Memory B cell (primary cell): ENCODE results near the gene RAF1.
"Not testable (repeated sequence)": the region's sequence is repeated elsewhere in the genome, so short reads cannot be mapped to it uniquely, and the experiment has no call there.

Experiments
- ATAC-seq: fragments of 150-1000 bp; cut with Tn5 transposase; 2 replicates; pipeline ENCODE4 v1.10.0; 2021; ENCODE audit warnings: low read depth, mild to moderate bottlenecking, moderate library complexity
- DNase-seq, 2 donors: peaks; one replicate each; pipeline ENCODE4 v3.0.0; 2022; ENCODE audit warnings: low spot score in 2 of 2
- H3K27ac Mint-ChIP-seq: one replicate; pipeline ENCODE4 v1.8.0; 2022; ENCODE audit warnings: mild to moderate bottlenecking, moderate library complexity, mixed read lengths
- H3K27me3 Mint-ChIP-seq: one replicate; pipeline ENCODE4 v1.8.0; 2022; ENCODE audit warnings: mixed read lengths
- H3K36me3 Mint-ChIP-seq: one replicate; pipeline ENCODE4 v1.8.0; 2022; ENCODE audit warnings: mild to moderate bottlenecking, mixed read lengths
- H3K4me1 Mint-ChIP-seq: one replicate; pipeline ENCODE4 v1.8.0; 2022; ENCODE audit warnings: mixed read lengths
- H3K4me3 Mint-ChIP-seq: one replicate; pipeline ENCODE4 v1.8.0; 2022; ENCODE audit warnings: mild to moderate bottlenecking, moderate library complexity, mixed read lengths
- H3K9me3 Mint-ChIP-seq: one replicate; pipeline ENCODE4 v1.8.0; 2022; ENCODE audit warnings: mixed read lengths

Gene RAF1

DNA sequence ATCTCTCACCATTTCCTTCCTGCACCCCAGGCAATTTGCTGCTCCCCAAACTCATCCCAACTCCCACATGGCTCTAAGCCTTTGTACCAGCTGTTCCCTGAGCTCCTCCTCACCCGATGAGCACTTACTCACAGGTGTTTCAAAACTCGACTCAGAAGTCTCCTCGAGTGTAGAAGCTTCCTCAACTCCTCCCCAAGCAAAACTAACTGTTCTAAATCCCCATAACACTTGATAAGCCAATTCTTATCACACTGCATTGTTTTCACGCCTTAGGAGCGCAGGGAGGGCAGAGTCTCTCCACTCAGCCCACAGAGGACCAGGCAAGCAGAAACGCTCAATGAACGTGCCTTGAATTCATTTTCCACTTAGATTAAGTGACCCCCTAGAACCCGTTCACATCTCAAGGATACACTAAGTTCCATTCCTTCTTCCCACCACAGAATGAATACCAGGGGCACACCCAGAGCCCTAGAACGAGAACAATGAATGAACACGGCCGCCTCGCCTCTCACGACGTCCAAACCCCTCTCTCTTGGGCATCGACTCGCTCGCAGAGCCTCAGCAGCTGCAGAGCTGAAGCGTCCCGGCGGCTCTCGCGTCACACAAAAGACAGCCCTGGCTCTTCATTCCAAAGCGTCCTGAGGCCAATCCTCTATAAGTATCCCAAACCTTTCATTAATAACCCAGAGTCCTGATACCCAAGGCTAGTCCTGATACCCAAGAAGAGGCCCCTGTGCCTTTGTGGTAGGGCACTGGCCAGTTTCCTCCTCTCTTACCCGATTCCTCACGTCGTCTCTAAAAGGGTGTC is 1.1 kb downstream of the RAF1 start:
- H3K36me3 Mint-ChIP-seq, result no peaks in the 10 kb centered on the region
- ATAC-seq (no peak), DNase-seq (peak; percentile 8 to 16)
- no peaks in the 10 kb centered on the region for H3K9me3 Mint-ChIP-seq
- no peaks in the 10 kb centered on the region for H3K27me3 Mint-ChIP-seq
- peak overlapping the region; percentile 98 for H3K27ac Mint-ChIP-seq
- peaks cover 29% of the 10 kb centered on the region for H3K4me1 Mint-ChIP-seq
- H3K4me3 Mint-ChIP-seq, result peak overlapping the region; percentile 98

DNA sequence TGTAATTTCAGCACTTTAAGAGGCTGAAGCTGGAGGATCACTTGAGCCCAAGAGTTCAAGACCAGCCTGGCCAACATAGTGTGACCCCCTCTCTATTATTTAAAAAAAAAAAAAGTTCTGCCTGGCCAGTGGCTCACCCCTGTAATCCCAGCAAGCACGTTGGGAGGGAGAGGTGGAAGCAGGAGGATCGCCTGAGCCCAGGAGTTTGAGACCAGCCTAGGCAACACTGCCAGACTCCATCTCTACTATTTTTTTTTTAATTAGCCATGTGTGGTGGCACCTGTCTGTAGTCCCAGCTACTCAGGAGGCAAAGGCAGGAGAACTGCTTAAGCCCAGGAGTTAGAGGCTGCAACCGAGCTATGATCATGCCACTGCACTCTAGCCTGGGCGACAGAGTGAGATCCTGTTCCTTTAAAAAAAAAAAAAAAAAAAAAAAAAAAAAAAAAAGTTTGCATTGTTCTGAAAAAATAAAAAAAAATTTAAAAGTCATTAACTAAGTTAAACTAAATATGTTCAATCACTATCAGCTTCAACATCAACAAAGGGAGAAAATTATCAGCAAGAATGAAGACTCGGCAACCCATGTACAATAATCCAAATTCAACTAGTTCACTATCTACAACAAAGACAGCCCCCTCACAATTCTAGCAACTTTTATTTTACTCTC is 1.9 kb downstream of the RAF1 start:
- Mint-ChIP-seq H3K4me1 (peaks cover 32% of the 10 kb centered on the region), H3K4me3 (peak overlapping the region; percentile 98), H3K36me3 (no peaks in the 10 kb centered on the region), H3K9me3 (no peaks in the 10 kb centered on the region), H3K27me3 (no peaks in the 10 kb centered on the region), H3K27ac (peak overlapping the region; percentile 98)
- DNase-seq, result no peak
- ATAC-seq, result no peak

DNA sequence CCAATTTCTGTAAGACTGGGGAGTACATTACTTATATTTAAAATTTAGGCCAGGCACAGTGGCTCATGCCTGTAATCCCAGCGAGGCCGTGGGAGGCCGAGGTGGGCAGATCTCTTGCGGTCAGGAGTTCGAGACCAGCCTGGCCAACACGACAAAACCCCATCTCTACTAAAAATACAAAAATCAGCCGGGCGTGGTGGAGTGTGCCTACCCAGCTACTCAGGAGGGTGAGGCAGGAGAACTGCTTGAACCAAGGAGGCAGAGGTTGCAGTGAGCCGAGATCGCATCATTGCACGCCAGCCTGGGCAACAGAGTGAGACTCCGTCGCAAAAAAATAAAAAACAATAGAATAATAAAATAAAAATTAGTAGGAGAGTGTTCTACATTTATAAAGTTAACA is 2.5 kb downstream of the RAF1 start:
- not testable (repeated sequence) for H3K27me3 Mint-ChIP-seq, H3K36me3 Mint-ChIP-seq, DNase-seq, ATAC-seq, H3K9me3 Mint-ChIP-seq
- Mint-ChIP-seq H3K4me1 (peaks cover 39% of the 10 kb centered on the region), H3K4me3 (peak overlapping the region; percentile 50), H3K27ac (peak overlapping the region; percentile 41)

DNA sequence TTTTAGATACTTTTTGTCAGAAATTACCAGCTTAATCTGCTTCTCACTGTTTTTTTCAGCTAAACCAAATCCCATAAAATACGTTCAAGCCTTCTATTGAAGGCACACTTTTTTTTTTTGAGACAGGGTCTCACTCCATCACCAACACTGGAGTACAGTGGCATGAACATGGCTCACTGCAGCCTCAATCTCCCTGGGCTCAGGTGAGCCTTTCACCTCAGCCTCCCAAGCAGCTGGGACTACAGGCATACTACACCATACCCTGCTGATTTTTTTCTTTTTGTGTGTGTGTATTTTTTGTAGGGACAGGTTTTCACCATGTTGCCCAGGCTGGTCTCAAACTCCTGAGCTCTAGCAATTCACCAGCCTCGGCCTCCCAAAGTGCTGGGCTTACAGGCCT is 3.7 kb downstream of the RAF1 start:
- Mint-ChIP-seq H3K27ac (no peak overlapping the region), H3K4me3 (no peak overlapping the region), H3K4me1 (peaks cover 48% of the 10 kb centered on the region), H3K36me3 (peaks cover 6% of the 10 kb centered on the region), H3K27me3 (no peaks in the 10 kb centered on the region), H3K9me3 (no peaks in the 10 kb centered on the region)
- ATAC-seq (no peak), DNase-seq (no peak)

DNA sequence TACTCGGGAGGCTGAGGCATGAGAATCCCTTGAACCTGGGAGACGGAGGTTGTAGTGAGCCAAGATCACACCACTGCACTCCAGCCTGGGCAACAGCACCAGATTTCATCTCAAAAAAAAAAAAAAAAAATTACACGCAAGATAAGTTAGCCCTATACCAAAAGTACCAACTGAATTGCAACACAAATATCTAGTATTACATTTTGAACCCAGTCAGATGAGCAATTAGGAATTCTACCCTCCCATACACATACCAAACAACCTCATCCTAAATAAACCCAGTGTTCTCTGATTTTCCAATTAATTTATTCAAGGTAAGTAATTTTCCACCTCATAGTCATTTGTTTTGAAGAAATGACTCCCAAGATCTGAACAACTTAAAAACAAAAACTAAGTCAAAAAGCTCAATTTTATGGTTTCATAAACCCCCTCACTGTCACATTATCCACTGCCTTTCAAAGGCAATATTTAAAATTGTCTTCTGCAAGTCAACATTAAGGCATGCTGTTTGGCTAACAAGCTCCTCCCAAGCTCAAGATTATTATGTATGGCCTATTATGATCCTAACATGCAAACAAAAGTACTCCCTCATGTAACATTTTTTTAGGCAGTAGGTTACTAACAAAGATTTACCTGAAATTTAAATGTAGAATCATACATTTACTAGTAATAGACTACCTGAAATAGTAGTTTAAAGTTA is 4.5 kb downstream of the RAF1 start:
- no peaks in the 10 kb centered on the region for H3K9me3 Mint-ChIP-seq
- peaks cover 6% of the 10 kb centered on the region for H3K36me3 Mint-ChIP-seq
- no peak overlapping the region for H3K27ac Mint-ChIP-seq
- DNase-seq, result no peak
- ATAC-seq, result no peak
- H3K27me3 Mint-ChIP-seq, result no peaks in the 10 kb centered on the region
- H3K4me1 Mint-ChIP-seq, result peaks cover 48% of the 10 kb centered on the region
- H3K4me3 Mint-ChIP-seq, result no peak overlapping the region

DNA sequence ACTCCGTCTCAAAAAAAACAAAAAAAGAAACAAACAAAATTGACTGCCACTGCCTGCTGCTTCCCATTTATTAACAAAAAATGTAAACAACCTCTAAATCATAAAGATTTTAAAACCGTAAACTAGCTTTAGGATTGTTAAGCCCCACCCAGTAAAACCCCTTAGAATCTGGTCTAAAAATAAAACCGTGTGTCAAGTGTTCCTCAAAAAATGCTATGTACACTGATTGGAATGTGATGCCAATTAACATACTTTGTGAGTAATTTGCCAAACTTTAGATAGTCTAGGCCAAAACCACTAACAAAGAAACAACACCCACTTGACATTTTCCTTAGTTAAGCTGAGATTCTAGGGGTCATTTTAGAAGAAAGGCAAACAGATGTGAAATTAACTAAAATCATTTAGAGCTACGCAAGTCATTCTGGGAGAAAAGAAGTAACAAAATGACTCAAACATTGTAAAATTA is 5.3 kb downstream of the RAF1 start:
- no peak for ATAC-seq
- peaks cover 6% of the 10 kb centered on the region for H3K36me3 Mint-ChIP-seq
- H3K4me3 Mint-ChIP-seq, result no peak overlapping the region
- no peaks in the 10 kb centered on the region for H3K27me3 Mint-ChIP-seq
- H3K27ac Mint-ChIP-seq, result no peak overlapping the region
- H3K4me1 Mint-ChIP-seq, result peaks cover 48% of the 10 kb centered on the region
- no peak for DNase-seq
- H3K9me3 Mint-ChIP-seq, result no peaks in the 10 kb centered on the region

DNA sequence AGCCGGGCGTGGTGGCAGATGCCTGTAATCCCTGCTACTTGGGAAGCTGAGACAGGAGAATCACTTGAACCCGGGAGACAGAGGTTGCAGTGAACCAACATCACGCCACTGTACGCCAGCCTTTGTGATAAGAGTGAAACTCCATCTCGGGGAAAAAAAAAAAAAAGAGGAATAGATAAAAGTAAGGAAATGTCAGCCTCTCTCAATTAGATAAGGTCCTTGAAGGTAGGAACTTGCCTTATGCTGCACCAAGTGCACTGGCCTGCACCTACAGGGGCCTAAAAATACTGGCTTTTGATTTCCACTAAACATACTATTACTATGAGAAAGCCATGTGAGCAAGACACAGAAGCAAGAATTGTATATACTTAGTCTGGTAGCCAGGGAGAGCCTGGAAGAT is 7.1 kb downstream of the RAF1 start:
- H3K4me1 Mint-ChIP-seq, result peaks cover 42% of the 10 kb centered on the region
- no peak overlapping the region for H3K4me3 Mint-ChIP-seq
- H3K9me3 Mint-ChIP-seq, result no peaks in the 10 kb centered on the region
- DNase-seq, result no peak
- no peaks in the 10 kb centered on the region for H3K27me3 Mint-ChIP-seq
- H3K36me3 Mint-ChIP-seq, result peaks cover 6% of the 10 kb centered on the region
- no peak overlapping the region for H3K27ac Mint-ChIP-seq
- no peak for ATAC-seq

DNA sequence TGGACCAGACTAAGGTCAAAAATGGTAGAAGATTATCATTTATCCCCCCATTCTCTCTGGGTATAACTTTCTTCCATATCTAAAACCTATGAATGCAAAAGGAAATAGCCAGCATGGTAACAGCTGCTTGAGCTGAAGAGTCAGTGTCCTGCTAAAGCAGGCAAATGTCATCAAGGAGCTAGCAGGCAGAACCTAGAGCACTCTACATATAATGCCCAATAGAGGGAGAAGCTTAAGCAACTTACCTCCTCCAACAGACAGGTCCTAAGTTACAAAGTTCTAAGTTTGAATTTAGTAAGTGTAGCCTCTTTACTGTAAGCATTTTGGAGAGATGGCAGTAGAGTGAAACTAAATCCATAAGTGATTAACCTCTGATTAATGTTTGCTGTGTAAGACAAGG is 7.7 kb downstream of the RAF1 start:
- Mint-ChIP-seq H3K27me3 (no peaks in the 10 kb centered on the region), H3K36me3 (peaks cover 7% of the 10 kb centered on the region), H3K4me3 (no peak overlapping the region), H3K4me1 (peaks cover 43% of the 10 kb centered on the region), H3K27ac (peak overlapping the region; percentile 35), H3K9me3 (no peaks in the 10 kb centered on the region)
- DNase-seq (no peak), ATAC-seq (no peak)

DNA sequence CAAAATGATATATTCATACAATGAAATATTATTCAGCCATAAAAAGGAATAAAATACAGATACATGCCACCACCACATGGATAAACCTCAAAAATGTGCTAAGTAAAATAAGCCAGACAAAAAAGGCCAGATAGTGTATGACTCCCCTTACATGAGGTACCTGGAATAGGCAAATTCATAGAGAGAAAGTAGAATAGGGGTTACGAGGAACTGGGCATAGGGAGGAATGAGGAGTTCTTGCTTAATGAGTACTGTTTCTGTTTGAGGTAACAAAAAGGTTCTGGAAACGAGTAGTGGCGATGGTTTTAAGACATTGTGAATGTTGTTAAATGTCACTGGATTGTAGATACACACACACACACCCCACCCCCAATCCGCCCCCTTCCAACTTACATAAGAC is 8.2 kb downstream of the RAF1 start:
- no peaks in the 10 kb centered on the region for H3K9me3 Mint-ChIP-seq
- H3K27ac Mint-ChIP-seq, result peak overlapping the region; percentile 35
- ATAC-seq, result no peak
- DNase-seq, result no peak
- H3K4me3 Mint-ChIP-seq, result no peak overlapping the region
- no peaks in the 10 kb centered on the region for H3K27me3 Mint-ChIP-seq
- peaks cover 46% of the 10 kb centered on the region for H3K4me1 Mint-ChIP-seq
- peaks cover 7% of the 10 kb centered on the region for H3K36me3 Mint-ChIP-seq

DNA sequence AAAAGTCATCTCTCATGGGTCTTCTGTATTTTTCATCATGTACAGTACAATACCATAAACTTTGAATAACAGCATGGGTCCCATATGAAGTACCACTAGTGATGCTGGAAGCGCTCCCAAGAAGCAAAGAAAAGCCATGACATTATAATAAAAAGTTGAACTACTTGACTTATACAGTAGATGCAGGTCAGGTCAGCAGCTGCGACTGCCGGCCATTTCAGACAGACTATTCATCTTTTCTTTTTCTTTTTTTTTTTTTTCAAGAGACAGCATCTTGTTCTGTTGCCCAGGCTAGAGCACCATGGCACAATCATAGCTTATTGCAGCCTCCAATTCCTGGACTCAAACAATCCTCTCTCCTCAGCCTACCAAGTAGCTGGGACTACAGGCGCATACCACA is 10.2 kb downstream of the RAF1 start:
- ATAC-seq, result no peak
- no peak for DNase-seq
- no peaks in the 10 kb centered on the region for H3K9me3 Mint-ChIP-seq
- no peak overlapping the region for H3K4me3 Mint-ChIP-seq
- peaks cover 48% of the 10 kb centered on the region for H3K4me1 Mint-ChIP-seq
- H3K36me3 Mint-ChIP-seq, result peaks cover 7% of the 10 kb centered on the region
- no peak overlapping the region for H3K27ac Mint-ChIP-seq
- H3K27me3 Mint-ChIP-seq, result no peaks in the 10 kb centered on the region

DNA sequence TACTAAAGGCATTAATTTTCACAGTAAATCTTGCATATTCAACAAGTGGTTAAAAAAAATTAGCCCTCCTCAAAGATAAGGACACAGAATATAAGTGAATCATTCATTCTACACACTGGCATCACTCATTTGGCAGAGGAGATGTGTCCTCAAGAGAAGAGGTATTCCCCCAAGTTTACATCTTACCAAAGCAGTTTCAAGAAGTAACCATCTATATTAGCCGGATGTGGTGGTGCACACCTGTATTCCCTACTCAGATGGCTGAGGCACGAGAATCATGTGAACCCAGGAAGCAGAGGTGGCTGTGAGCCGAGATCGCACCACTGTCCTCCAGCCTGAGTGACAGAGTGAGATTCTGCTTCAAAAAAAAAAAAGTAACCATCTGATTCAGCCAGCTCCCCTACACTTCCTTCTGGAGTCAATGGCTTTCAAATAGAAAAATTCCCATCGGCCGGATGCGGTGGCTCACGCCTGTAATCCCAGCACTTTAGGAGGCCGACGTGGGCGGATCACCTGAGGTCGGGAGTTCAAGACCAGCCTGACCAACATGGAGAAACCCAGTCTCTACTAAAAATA is 15.4 kb downstream of the RAF1 start:
- Mint-ChIP-seq H3K4me1 (peaks cover 32% of the 10 kb centered on the region), H3K27me3 (no peaks in the 10 kb centered on the region), H3K27ac (no peak overlapping the region), H3K36me3 (peaks cover 3% of the 10 kb centered on the region), H3K4me3 (no peak overlapping the region), H3K9me3 (no peaks in the 10 kb centered on the region)
- ATAC-seq (peak; percentile 81), DNase-seq (no peak)

DNA sequence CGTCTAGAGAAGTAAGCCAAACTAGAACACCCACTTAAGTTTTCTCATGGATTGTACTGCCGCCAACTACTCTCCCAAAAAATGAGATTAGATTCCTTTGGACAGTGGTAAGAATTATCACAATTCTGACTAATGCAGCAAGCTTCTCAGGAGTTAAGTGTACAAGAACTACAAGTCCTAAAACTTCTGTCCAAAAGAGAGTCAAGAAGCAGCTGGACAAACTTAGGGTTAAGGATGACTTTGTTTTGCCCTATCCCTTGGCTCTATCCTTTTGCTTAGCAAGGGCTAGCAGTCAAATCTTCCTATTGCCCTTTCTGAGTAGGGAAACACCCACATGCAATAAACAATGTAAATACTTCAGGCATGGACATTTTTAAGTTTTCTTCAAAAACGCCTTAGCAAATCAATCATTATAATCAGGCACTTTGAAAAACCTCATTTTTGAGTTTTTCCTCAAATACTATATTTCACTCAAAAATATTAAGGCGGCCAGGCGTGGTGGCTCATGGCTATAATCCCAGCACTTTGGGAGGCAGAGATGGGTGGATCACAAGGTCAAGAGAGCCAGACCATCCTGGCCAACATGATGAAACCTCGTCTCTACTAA is 19.5 kb downstream of the RAF1 start:
- H3K9me3 Mint-ChIP-seq, result no peaks in the 10 kb centered on the region
- DNase-seq (no peak), ATAC-seq (no peak)
- H3K27ac Mint-ChIP-seq, result peak overlapping the region; percentile 47
- H3K36me3 Mint-ChIP-seq, result peaks cover 5% of the 10 kb centered on the region
- H3K4me3 Mint-ChIP-seq, result no peak overlapping the region
- peaks cover 21% of the 10 kb centered on the region for H3K4me1 Mint-ChIP-seq
- no peaks in the 10 kb centered on the region for H3K27me3 Mint-ChIP-seq

DNA sequence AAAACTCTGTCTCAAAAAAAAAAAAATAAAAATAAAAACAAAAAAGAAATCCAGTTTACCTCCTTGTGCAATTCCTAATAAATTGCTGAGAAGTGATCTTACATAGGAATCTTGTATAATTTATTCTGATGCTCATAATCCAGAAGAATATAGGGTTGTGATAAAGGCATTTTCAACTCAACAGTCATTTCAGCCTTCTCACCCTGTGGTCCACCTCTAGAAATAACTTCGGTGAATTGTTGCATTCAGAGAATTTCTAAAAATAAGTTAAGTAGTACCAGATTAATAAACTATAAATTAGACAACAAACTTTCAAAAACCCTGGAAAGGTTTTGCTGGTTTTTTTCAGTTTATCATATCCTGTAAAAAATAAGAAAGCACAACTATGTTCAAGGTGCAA is 20.2 kb downstream of the RAF1 start:
- Mint-ChIP-seq H3K9me3 (no peaks in the 10 kb centered on the region), H3K36me3 (peaks cover 8% of the 10 kb centered on the region), H3K27ac (no peak overlapping the region), H3K4me3 (no peak overlapping the region), H3K4me1 (peaks cover 23% of the 10 kb centered on the region), H3K27me3 (no peaks in the 10 kb centered on the region)
- ATAC-seq (no peak), DNase-seq (no peak)

DNA sequence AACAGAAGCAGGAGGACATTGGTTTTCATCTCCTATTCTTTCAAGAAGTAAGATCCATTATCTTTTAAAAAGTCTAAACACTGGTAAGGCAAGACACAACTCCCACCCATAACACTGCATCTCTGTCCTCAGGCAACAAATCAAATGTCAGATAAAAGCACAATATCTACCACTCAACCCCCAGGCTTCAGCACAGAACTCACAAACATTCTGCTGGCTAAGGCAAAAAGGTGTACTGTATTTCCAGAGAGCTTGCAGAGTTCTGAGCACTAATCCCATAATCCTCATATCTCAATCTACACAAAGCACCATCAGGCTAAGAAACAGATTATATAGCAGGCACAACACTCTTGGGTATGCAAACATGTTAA is 20.9 kb downstream of the RAF1 start:
- DNase-seq (no peak), ATAC-seq (no peak)
- H3K4me1 Mint-ChIP-seq, result peaks cover 19% of the 10 kb centered on the region
- H3K27ac Mint-ChIP-seq, result peak overlapping the region; percentile 62
- no peaks in the 10 kb centered on the region for H3K9me3 Mint-ChIP-seq
- H3K4me3 Mint-ChIP-seq, result no peak overlapping the region
- H3K27me3 Mint-ChIP-seq, result no peaks in the 10 kb centered on the region
- H3K36me3 Mint-ChIP-seq, result peaks cover 11% of the 10 kb centered on the region
